HG03378 (cell line): Measurements from ENCODE around the gene CDK16.

Source experiments
- ATAC-seq: cut with Tn5 transposase; IDR thresholded peaks from one replicate; pipeline ENCODE4 v1.9.1; 2021; ENCODE audit warnings: mild to moderate bottlenecking, moderate library complexity; ENCODE audit not compliant: unreplicated experiment

Gene CDK16

GRCh38 chrX:47226531-47227333, 8.3 kb downstream of the CDK16 start:
- ATAC-seq = no peak

- no peak for ATAC-seq
Observed at GRCh38 chrX:47227334-47227583, 8.8 kb downstream of the CDK16 start.

GRCh38 chrX:47228550-47229270, 10.2 kb downstream of the CDK16 start:
- no peak for ATAC-seq

- ATAC-seq = no peak
Observed at GRCh38 chrX:47229427-47229826, 10.9 kb downstream of the CDK16 start.

GRCh38 chrX:47230136-47230868, 11.8 kb downstream of the CDK16 start:
- ATAC-seq = no peak

- no peak for ATAC-seq
Observed at GRCh38 chrX:47231167-47231566, 12.7 kb downstream of the CDK16 start.

GRCh38 chrX:47232197-47232802, 13.8 kb downstream of the CDK16 start:
- ATAC-seq = no peak

GRCh38 chrX:47232803-47233332, 14.4 kb downstream of the CDK16 start, which contains the start of gene USP11:
USP11 (plus strand) TSS chrX:47233009; CDS start chrX:47233044, 35 bp downstream.
- no peak for ATAC-seq

GRCh38 chrX:47233333-47234113, 15.0 kb downstream of the CDK16 start:
- ATAC-seq = peak; percentile 78

GRCh38 chrX:47234583-47234982, 16.1 kb downstream of the CDK16 start:
- no peak for ATAC-seq

- no peak for ATAC-seq
Observed at GRCh38 chrX:47235691-47236103, 17.2 kb downstream of the CDK16 start.

- no peak for ATAC-seq
Observed at GRCh38 chrX:47239199-47239598, 20.7 kb downstream of the CDK16 start.

GRCh38 chrX:47239898-47240545, 21.5 kb downstream of the CDK16 start:
- no peak for ATAC-seq

- ATAC-seq = no peak
Observed at GRCh38 chrX:47240619-47241018, 22.1 kb downstream of the CDK16 start.

- ATAC-seq = no peak
Observed at GRCh38 chrX:47241201-47242011, 22.9 kb downstream of the CDK16 start.

GRCh38 chrX:47242321-47242720, 23.8 kb downstream of the CDK16 start:
- ATAC-seq = no peak

- ATAC-seq = no peak
Observed at GRCh38 chrX:47243351-47243750, 24.9 kb downstream of the CDK16 start.

GRCh38 chrX:47244676-47245075, 26.2 kb downstream of the CDK16 start:
- ATAC-seq = no peak

- ATAC-seq = no peak
Observed at GRCh38 chrX:47245156-47245555, 26.7 kb downstream of the CDK16 start.
